Loucy (cell line): Measurements from ENCODE around the gene PRKCE.

Experiments
- H2AFZ ChIP-seq: fragments of 200-600 bp; sonication (generic); 2 replicates; pipeline ENCODE4 v1.6.0; 2016; ENCODE audit warnings: antibody characterized with exemption, mild to moderate bottlenecking, low read length, moderate library complexity
- H3F3A ChIP-seq: fragments of 200-600 bp; 2 replicates; pipeline ENCODE4 v1.6.0; 2016; ENCODE audit warnings: antibody characterized with exemption, low read depth, mild to moderate bottlenecking
- H3K27me3 ChIP-seq: fragments of 200-600 bp; sonication (generic); 2 replicates; pipeline ENCODE4 v1.6.1; 2014; ENCODE audit warnings: low read length, mild to moderate bottlenecking; ENCODE audit not compliant: insufficient read depth, poor library complexity, severe bottlenecking
- H3K36me3 ChIP-seq: fragments of 200-600 bp; sonication (generic); 2 replicates; pipeline ENCODE4 v1.6.1; 2016; ENCODE audit warnings: low read length; ENCODE audit not compliant: insufficient read depth
- H3K4me1 ChIP-seq: fragments of 200-600 bp; sonication (generic); 2 replicates; pipeline ENCODE4 v1.5.1; 2014; ENCODE audit warnings: low read length, mild to moderate bottlenecking; ENCODE audit not compliant: insufficient read depth, poor library complexity, severe bottlenecking
- H3K4me2 ChIP-seq: fragments of 200-600 bp; sonication (generic); 2 replicates; pipeline ENCODE4 v1.6.0; 2014; ENCODE audit warnings: antibody characterized with exemption, low read length, low read depth, mild to moderate bottlenecking; ENCODE audit not compliant: poor library complexity, severe bottlenecking
- H3K4me3 ChIP-seq: fragments of 200-600 bp; sonication (generic); 2 replicates; pipeline ENCODE4 v1.5.1; 2014; ENCODE audit warnings: low read length, mild to moderate bottlenecking, mixed read lengths; ENCODE audit not compliant: poor library complexity, severe bottlenecking
- H3K79me2 ChIP-seq: fragments of 200-600 bp; sonication (generic); 2 replicates; pipeline ENCODE4 v1.6.1; 2014; ENCODE audit warnings: low read length; ENCODE audit not compliant: insufficient read depth
- H3K9ac ChIP-seq: fragments of 200-600 bp; sonication (generic); 2 replicates; pipeline ENCODE4 v1.6.0; 2014; ENCODE audit warnings: mild to moderate bottlenecking, low read depth, low read length, moderate library complexity; ENCODE audit not compliant: poor library complexity, severe bottlenecking
- H3K9me2 ChIP-seq: fragments of 200-600 bp; sonication (generic); replicated peaks from 2 replicates; pipeline ENCODE4 v1.6.1; 2016; ENCODE audit warnings: low read depth, low read length, mixed read lengths
- H3K9me3 ChIP-seq: fragments of 200-600 bp; sonication (generic); 2 replicates; pipeline ENCODE4 v1.6.1; 2014; ENCODE audit warnings: mild to moderate bottlenecking, antibody characterized with exemption, low read length, low read depth; ENCODE audit not compliant: insufficient read depth
- H4K20me1 ChIP-seq: fragments of 200-600 bp; sonication (generic); 2 replicates; pipeline ENCODE4 v1.6.0; 2014; ENCODE audit warnings: antibody characterized with exemption, low read length, mild to moderate bottlenecking; ENCODE audit not compliant: insufficient read depth, poor library complexity, severe bottlenecking
- CTCF ChIP-seq: fragments of 200-600 bp; sonication (generic); conservative IDR thresholded peaks from 2 replicates; pipeline ENCODE4 v1.5.1; 2014; ENCODE audit warnings: mild to moderate bottlenecking, antibody characterized with exemption, low read length
- EZH2phosphoT487 ChIP-seq: fragments of 200-600 bp; IDR thresholded peaks from 2 replicates; pipeline ENCODE4 v1.6.1; 2018; ENCODE audit warnings: antibody characterized with exemption, mild to moderate bottlenecking, moderate library complexity, borderline replicate concordance

PRKCE gene

GRCh38 chr2:45894211-45894610, 242.7 kb downstream of the PRKCE start:
- H3K4me3 ChIP-seq, result no peak overlapping the region
- no peaks in the 10 kb centered on the region for H3K36me3 ChIP-seq
- H2AFZ ChIP-seq, result no peak overlapping the region
- no peaks in the 10 kb centered on the region for H4K20me1 ChIP-seq
- peak overlapping the region; percentile 5 for H3K4me2 ChIP-seq
- peaks cover 55% of the 10 kb centered on the region; the same call in 1 of the 2 replicates for H3K79me2 ChIP-seq
- TF ChIP-seq CTCF, result no peak
- TF ChIP-seq EZH2phosphoT487, result no peak
- H3F3A ChIP-seq, result no peaks in the 10 kb centered on the region
- no peaks in the 10 kb centered on the region for H3K27me3 ChIP-seq
- no peaks in the 10 kb centered on the region for H3K9me3 ChIP-seq
- no peaks in the 10 kb centered on the region for H3K9me2 ChIP-seq
- peaks cover 74% of the 10 kb centered on the region for H3K4me1 ChIP-seq
- H3K9ac ChIP-seq, result no peak overlapping the region

GRCh38 chr2:45895241-45895861, 243.9 kb downstream of the PRKCE start:
- H3K9ac ChIP-seq, result no peak overlapping the region
- peaks cover 47% of the 10 kb centered on the region; the same call in 1 of the 2 replicates for H3K79me2 ChIP-seq
- no peaks in the 10 kb centered on the region for H4K20me1 ChIP-seq
- TF ChIP-seq EZH2phosphoT487, result no peak
- no peak for TF ChIP-seq CTCF
- no peaks in the 10 kb centered on the region for H3K9me3 ChIP-seq
- H3K4me1 ChIP-seq, result peaks cover 62% of the 10 kb centered on the region
- H3K4me2 ChIP-seq, result no peak overlapping the region
- no peaks in the 10 kb centered on the region for H3F3A ChIP-seq
- H3K9me2 ChIP-seq, result no peaks in the 10 kb centered on the region
- H2AFZ ChIP-seq, result no peak overlapping the region
- no peaks in the 10 kb centered on the region for H3K27me3 ChIP-seq
- no peak overlapping the region for H3K4me3 ChIP-seq
- H3K36me3 ChIP-seq, result no peaks in the 10 kb centered on the region

- no peak overlapping the region for H3K4me2 ChIP-seq
- H3K36me3 ChIP-seq, result no peaks in the 10 kb centered on the region
- peaks cover 52% of the 10 kb centered on the region for H3K4me1 ChIP-seq
- H3K27me3 ChIP-seq, result no peaks in the 10 kb centered on the region
- H3F3A ChIP-seq, result no peaks in the 10 kb centered on the region
- H2AFZ ChIP-seq, result no peak overlapping the region
- peaks cover 43% of the 10 kb centered on the region; the same call in 1 of the 2 replicates for H3K79me2 ChIP-seq
- H4K20me1 ChIP-seq, result no peaks in the 10 kb centered on the region
- no peaks in the 10 kb centered on the region for H3K9me3 ChIP-seq
- TF ChIP-seq EZH2phosphoT487, result no peak
- H3K4me3 ChIP-seq, result no peak overlapping the region
- no peak overlapping the region for H3K9ac ChIP-seq
- no peaks in the 10 kb centered on the region for H3K9me2 ChIP-seq
These were observed 244.8 kb downstream of the PRKCE start for GRCh38 chr2:45896311-45896710.

- Histone ChIP-seq H3K9me3 (no peaks in the 10 kb centered on the region), H4K20me1 (no peaks in the 10 kb centered on the region), H3F3A (no peaks in the 10 kb centered on the region), H3K79me2 (peaks cover 30% of the 10 kb centered on the region; the same call in 1 of the 2 replicates), H3K9me2 (no peaks in the 10 kb centered on the region), H2AFZ (no peak overlapping the region), H3K27me3 (no peaks in the 10 kb centered on the region), H3K4me1 (peaks cover 37% of the 10 kb centered on the region), H3K4me3 (no peak overlapping the region), H3K9ac (peak overlapping the region; percentile 25), H3K4me2 (peak overlapping the region; percentile 4), H3K36me3 (no peaks in the 10 kb centered on the region)
- TF ChIP-seq CTCF (no peak), EZH2phosphoT487 (no peak)
These were observed 246.4 kb downstream of the PRKCE start for GRCh38 chr2:45897842-45898241.
